ENCODE results near the gene PTPRS.

PTPRS gene

DNA sequence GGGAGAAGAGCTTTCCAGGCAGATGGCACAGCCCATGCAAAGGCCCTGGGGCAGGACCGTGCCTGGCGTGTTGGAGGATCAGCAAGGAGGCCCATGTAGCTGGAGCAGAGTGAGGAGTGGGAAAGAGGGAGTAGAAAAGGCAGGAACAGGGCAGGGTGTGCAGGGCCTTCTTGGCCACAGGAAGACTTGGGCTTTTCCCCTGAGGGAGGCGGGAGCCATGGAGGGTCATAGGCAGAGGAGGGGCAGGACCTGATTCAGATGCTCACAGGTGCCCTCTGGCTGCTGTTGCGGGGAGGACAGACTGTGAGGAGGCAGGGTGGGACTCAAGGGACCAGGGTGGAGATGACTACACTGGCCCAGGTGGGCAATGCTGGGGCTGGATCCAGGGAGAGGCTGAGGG, 13.8 kb upstream of the PTPRS start:
- Histone ChIP-seq H3K79me2 (ENCODE audit: insufficient read depth, low read depth) (no peaks in the 10 kb centered on the region), H3K4me2 (no peak overlapping the region), H3K9ac (no peak overlapping the region), H2AFZ (ENCODE audit: low read depth) (no peak overlapping the region), H3K27ac (no peak overlapping the region), H3K4me1 (ENCODE audit: low read depth, poor library complexity, severe bottlenecking) (no peaks in the 10 kb centered on the region), H3K36me3 (ENCODE audit: insufficient read depth) (no peaks in the 10 kb centered on the region), H3K4me3 (IDR thresholded peaks at IDR 0.05; ENCODE audit: insufficient read depth, low read depth, low read length) (no peak overlapping the region), H4K20me1 (ENCODE audit: insufficient read depth) (no peaks in the 10 kb centered on the region), H3K27me3 (ENCODE audit: insufficient read depth, low read depth) (peaks cover 23% of the 10 kb centered on the region; the same call in 1 of the 2 replicates)
- TF ChIP-seq, protein P1, sequence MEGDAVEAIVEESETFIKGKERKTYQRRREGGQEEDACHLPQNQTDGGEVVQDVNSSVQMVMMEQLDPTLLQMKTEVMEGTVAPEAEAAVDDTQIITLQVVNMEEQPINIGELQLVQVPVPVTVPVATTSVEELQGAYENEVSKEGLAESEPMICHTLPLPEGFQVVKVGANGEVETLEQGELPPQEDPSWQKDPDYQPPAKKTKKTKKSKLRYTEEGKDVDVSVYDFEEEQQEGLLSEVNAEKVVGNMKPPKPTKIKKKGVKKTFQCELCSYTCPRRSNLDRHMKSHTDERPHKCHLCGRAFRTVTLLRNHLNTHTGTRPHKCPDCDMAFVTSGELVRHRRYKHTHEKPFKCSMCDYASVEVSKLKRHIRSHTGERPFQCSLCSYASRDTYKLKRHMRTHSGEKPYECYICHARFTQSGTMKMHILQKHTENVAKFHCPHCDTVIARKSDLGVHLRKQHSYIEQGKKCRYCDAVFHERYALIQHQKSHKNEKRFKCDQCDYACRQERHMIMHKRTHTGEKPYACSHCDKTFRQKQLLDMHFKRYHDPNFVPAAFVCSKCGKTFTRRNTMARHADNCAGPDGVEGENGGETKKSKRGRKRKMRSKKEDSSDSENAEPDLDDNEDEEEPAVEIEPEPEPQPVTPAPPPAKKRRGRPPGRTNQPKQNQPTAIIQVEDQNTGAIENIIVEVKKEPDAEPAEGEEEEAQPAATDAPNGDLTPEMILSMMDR (conservative IDR thresholded peaks at IDR 0.05; ENCODE audit: low read depth, low read length): no peak; the same call in 1 of the 2 replicates

GRCh38 chr19:5352229-5352763, 11.7 kb upstream of the PTPRS start:
- H3K4me1 ChIP-seq (ENCODE audit: low read depth, poor library complexity, severe bottlenecking): no peaks in the 10 kb centered on the region
- no peaks in the 10 kb centered on the region for H3K36me3 ChIP-seq (ENCODE audit: insufficient read depth)
- H4K20me1 ChIP-seq (ENCODE audit: insufficient read depth): no peaks in the 10 kb centered on the region
- no peak overlapping the region for H3K27ac ChIP-seq
- TF ChIP-seq, protein P1 (conservative IDR thresholded peaks at IDR 0.05; ENCODE audit: low read depth, low read length): no peak
- no peak overlapping the region for H3K4me3 ChIP-seq (IDR thresholded peaks at IDR 0.05; ENCODE audit: insufficient read depth, low read depth, low read length)
- H3K4me2 ChIP-seq: no peak overlapping the region
- no peak overlapping the region for H2AFZ ChIP-seq (ENCODE audit: low read depth)
- H3K9ac ChIP-seq: no peak overlapping the region
- peaks cover 29% of the 10 kb centered on the region; the same call in 1 of the 2 replicates for H3K27me3 ChIP-seq (ENCODE audit: insufficient read depth, low read depth)
- no peaks in the 10 kb centered on the region for H3K79me2 ChIP-seq (ENCODE audit: insufficient read depth, low read depth)

DNA sequence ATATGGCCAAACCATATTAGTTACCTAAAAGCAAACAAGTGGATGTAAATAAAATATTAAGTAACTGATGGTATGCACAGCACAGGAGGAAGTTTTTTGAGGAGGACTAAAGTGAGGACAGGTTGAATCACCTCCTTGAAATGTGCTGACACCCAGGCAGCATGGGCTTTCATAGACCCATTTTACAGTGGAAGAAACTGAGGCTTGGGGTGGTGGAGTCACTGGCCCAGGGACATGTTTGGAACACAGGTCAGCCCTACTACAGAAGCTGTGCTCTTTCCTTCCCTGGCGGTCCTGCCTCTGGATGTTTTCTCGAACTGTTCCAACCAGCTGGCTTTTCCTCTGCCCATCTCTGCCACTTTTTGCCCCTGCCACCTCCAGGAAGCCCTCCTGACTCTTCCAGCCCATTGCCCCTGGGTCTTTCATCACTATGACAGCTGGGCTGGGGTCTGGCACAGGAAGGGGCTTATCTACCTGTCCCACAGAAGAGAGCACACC, 11.2 kb upstream of the PTPRS start:
- H3K27ac ChIP-seq: no peak overlapping the region
- H4K20me1 ChIP-seq (ENCODE audit: insufficient read depth): no peaks in the 10 kb centered on the region
- H3K36me3 ChIP-seq (ENCODE audit: insufficient read depth): no peaks in the 10 kb centered on the region
- H3K4me3 ChIP-seq (IDR thresholded peaks at IDR 0.05; ENCODE audit: insufficient read depth, low read depth, low read length): no peak overlapping the region
- no peaks in the 10 kb centered on the region for H3K79me2 ChIP-seq (ENCODE audit: insufficient read depth, low read depth)
- H3K4me2 ChIP-seq: no peak overlapping the region
- TF ChIP-seq, protein P1 (conservative IDR thresholded peaks at IDR 0.05; ENCODE audit: low read depth, low read length): no peak
- H2AFZ ChIP-seq (ENCODE audit: low read depth): no peak overlapping the region
- no peaks in the 10 kb centered on the region for H3K4me1 ChIP-seq (ENCODE audit: low read depth, poor library complexity, severe bottlenecking)
- peaks cover 33% of the 10 kb centered on the region; the same call in 1 of the 2 replicates for H3K27me3 ChIP-seq (ENCODE audit: insufficient read depth, low read depth)
- H3K9ac ChIP-seq: no peak overlapping the region

DNA sequence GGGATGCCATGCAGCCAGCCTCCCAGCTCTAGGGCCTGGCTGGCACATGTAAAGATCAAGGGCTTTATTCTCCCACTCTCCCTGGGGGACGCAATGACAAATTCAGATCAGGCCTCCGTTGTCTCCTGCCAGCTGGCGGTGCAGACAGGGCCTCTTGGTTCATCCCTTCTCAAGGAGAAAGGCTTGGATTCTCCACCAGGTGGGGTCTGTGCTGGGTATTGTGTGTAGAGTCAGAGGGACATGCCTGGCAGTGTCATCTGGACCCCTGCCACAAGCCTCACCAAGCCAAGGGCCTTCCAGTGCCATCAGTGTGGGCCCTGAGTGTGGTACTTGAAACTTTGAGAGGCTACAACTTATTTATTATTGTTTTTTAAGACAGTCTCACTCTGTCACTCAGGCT, 8.4 kb upstream of the PTPRS start:
- Histone ChIP-seq H3K4me3 (IDR thresholded peaks at IDR 0.05; ENCODE audit: insufficient read depth, low read depth, low read length) (no peak overlapping the region), H4K20me1 (ENCODE audit: insufficient read depth) (no peaks in the 10 kb centered on the region), H3K4me1 (ENCODE audit: low read depth, poor library complexity, severe bottlenecking) (no peaks in the 10 kb centered on the region), H3K79me2 (ENCODE audit: insufficient read depth, low read depth) (no peaks in the 10 kb centered on the region), H3K27me3 (ENCODE audit: insufficient read depth, low read depth) (peaks cover 31% of the 10 kb centered on the region; the same call in 1 of the 2 replicates), H3K27ac (no peak overlapping the region), H3K9ac (no peak overlapping the region), H3K4me2 (no peak overlapping the region), H3K36me3 (ENCODE audit: insufficient read depth) (no peaks in the 10 kb centered on the region), H2AFZ (ENCODE audit: low read depth) (no peak overlapping the region)
- TF ChIP-seq, protein P1 (conservative IDR thresholded peaks at IDR 0.05; ENCODE audit: low read depth, low read length): no peak
